SK-N-SH (cell line): Measurements from ENCODE around the gene HM13. TPM values are rescaled to one million over a fixed set of nuclear protein-coding genes. Genes with fewer than 3 reads are reported as not detected.
A peak's percentile ranks its signal among the peaks of the same experiment; 100 is the strongest.

ENCODE experiments used
- CTCF ChIA-PET: fragments of 300-600, 350-600 bp; formaldehyde crosslinking; extraction: SDS; loops from one replicate; lab custom pipeline; 2021; lab: Yijun Ruan, JAX
- POLR2A ChIA-PET: fragments of 350-600 bp; sonication (Branson Sonifier 250); formaldehyde crosslinking; extraction: SDS; loops from one replicate; lab custom pipeline; 2020; ENCODE audit warnings: antibody characterized with exemption, inconsistent platforms; lab: Yijun Ruan, JAX
- DNase-seq: peaks from one replicate; pipeline ENCODE4 v3.0.0; 2012
- H2AFZ ChIP-seq: fragments of 200-600 bp; sonication (generic); 2 replicates; pipeline ENCODE4 v1.8.1; 2016; ENCODE audit warnings: antibody characterized with exemption, mild to moderate bottlenecking, low read depth
- H3F3A ChIP-seq: fragments of 200-600 bp; sonication (generic); replicated peaks from 2 replicates; pipeline ENCODE3; 2016; ENCODE audit warnings: antibody characterized with exemption, mild to moderate bottlenecking; ENCODE audit not compliant: insufficient read depth
- H3K27ac ChIP-seq, 2 experiments: fragments of 200-500 bp in 1 of 2; fragments of 200-600 bp in 1 of 2; sonication (Bioruptor generic) in 1 of 2; sonication (generic), shearing (Covaris generic) in 1 of 2; 2 replicates each; pipeline versions ENCODE4 v1.5.1 to v1.6.1; 2014 to 2016; ENCODE audit warnings: low read depth in 2 of 2, inconsistent platforms in 1 of 2, low read length in 1 of 2, mild to moderate bottlenecking in 1 of 2, mixed read lengths in 1 of 2
- H3K27me3 ChIP-seq: fragments of 200-600 bp; sonication (generic), shearing (Covaris generic); 2 replicates; pipeline ENCODE4 v1.6.1; 2016; ENCODE audit warnings: mixed run types; ENCODE audit not compliant: insufficient read depth
- H3K36me3 ChIP-seq, 2 experiments: fragments of 200-500 bp in 1 of 2; fragments of 200-600 bp in 1 of 2; sonication (Bioruptor generic) in 1 of 2; sonication (generic) in 1 of 2; replicated peaks in 1 of 2; 2 replicates each; pipeline versions ENCODE3 to v1.5.1; 2014 to 2016; ENCODE audit warnings: low read length in 1 of 2, mild to moderate bottlenecking in 1 of 2; ENCODE audit not compliant: insufficient read depth in 2 of 2, control insufficient read depth in 1 of 2
- H3K4me1 ChIP-seq, 2 experiments: fragments of 200-500 bp in 1 of 2; fragments of 200-600 bp in 1 of 2; sonication (Bioruptor generic) in 1 of 2; sonication (generic), shearing (Covaris generic) in 1 of 2; 2 replicates each; pipeline versions ENCODE4 v1.5.1 to v1.6.1; 2014 to 2016; ENCODE audit warnings: low read depth in 1 of 2, low read length in 1 of 2, mixed run types in 1 of 2; ENCODE audit not compliant: insufficient read depth in 2 of 2, control insufficient read depth in 1 of 2
- H3K4me2 ChIP-seq: fragments of 200-600 bp; sonication (generic), shearing (Covaris generic); 2 replicates; pipeline ENCODE4 v1.6.1; 2017; ENCODE audit warnings: mixed run types
- H3K4me3 ChIP-seq, 2 experiments: fragments of 200-500 bp in 1 of 2; fragments of 200-600 bp in 1 of 2; sonication (Bioruptor generic) in 1 of 2; sonication (generic), shearing (Covaris generic) in 1 of 2; 2 replicates each; pipeline versions ENCODE4 v1.5.1 to v1.8.1; 2014 to 2016; ENCODE audit warnings: low read depth in 2 of 2, inconsistent platforms in 1 of 2, low read length in 1 of 2, mild to moderate bottlenecking in 1 of 2, mixed read lengths in 1 of 2, moderate library complexity in 1 of 2
- H3K79me2 ChIP-seq: fragments of 200-600 bp; sonication (generic); 2 replicates; pipeline ENCODE4 v1.8.1; 2017; ENCODE audit warnings: mild to moderate bottlenecking; ENCODE audit not compliant: insufficient read depth
- H3K9ac ChIP-seq: fragments of 200-600 bp; sonication (generic); 2 replicates; pipeline ENCODE4 v1.6.1; 2017; ENCODE audit warnings: mixed run types
- H3K9me2 ChIP-seq: fragments of 200-600 bp; sonication (generic); 2 replicates; pipeline ENCODE4 v1.6.1; 2017; ENCODE audit warnings: mixed run types
- H3K9me3 ChIP-seq: fragments of 200-600 bp; sonication (generic); 2 replicates; pipeline ENCODE4 v1.6.1; 2017; ENCODE audit warnings: mixed run types, mild to moderate bottlenecking, moderate library complexity
- H4K20me1 ChIP-seq: fragments of 200-600 bp; sonication (generic); 2 replicates; pipeline ENCODE4 v1.6.1; 2017; ENCODE audit warnings: mild to moderate bottlenecking, mixed run types; ENCODE audit not compliant: insufficient read depth
- CHD2 ChIP-seq: fragments of 150-350 bp; IDR thresholded peaks from 2 replicates; pipeline ENCODE4 v1.6.1; 2018; ENCODE audit warnings: low read length; ENCODE audit not compliant: partially characterized antibody
- CTCF ChIP-seq: fragments of 200-600 bp; sonication (generic); IDR thresholded peaks from 2 replicates; pipeline ENCODE4 v1.6.1; 2017; ENCODE audit warnings: antibody characterized with exemption, mild to moderate bottlenecking, moderate library complexity
- EP300 ChIP-seq, 2 experiments: IDR thresholded peaks; 2 replicates each; pipeline versions ENCODE4 v1.4.0 to v1.6.1; 2012; ENCODE audit warnings: borderline replicate concordance in 1 of 2, low read depth in 1 of 2, low read length in 1 of 2
- FOSL2 ChIP-seq: IDR thresholded peaks from 2 replicates; pipeline ENCODE4 v1.4.0; 2012; ENCODE audit warnings: low read depth, mild to moderate bottlenecking, moderate library complexity, borderline replicate concordance
- FOXJ3 ChIP-seq: sonication (generic); formaldehyde crosslinking; IDR thresholded peaks from 2 replicates; pipeline ENCODE4 v1.5.1; 2020; ENCODE audit warnings: mild to moderate bottlenecking, missing genetic modification reagents
- JUND ChIP-seq: IDR thresholded peaks from 2 replicates; pipeline ENCODE4 v1.4.0; 2012
- MEF2A ChIP-seq: IDR thresholded peaks from 2 replicates; pipeline ENCODE4 v1.4.0; 2012; ENCODE audit warnings: low read depth, borderline replicate concordance
- RXRA ChIP-seq: IDR thresholded peaks from 2 replicates; pipeline ENCODE4 v1.4.0; 2012; ENCODE audit warnings: low read depth, mild to moderate bottlenecking, borderline replicate concordance
- SMC3 ChIP-seq: IDR thresholded peaks from 2 replicates; pipeline ENCODE4 v1.6.1; 2012; ENCODE audit warnings: low read depth, low read length, improper control_type of control experiment
- TAF1 ChIP-seq: IDR thresholded peaks from 2 replicates; pipeline ENCODE4 v1.6.1; 2012; ENCODE audit warnings: low read depth, mild to moderate bottlenecking, low read length, moderate library complexity, borderline replicate concordance
- TCF12 ChIP-seq: IDR thresholded peaks from 2 replicates; pipeline ENCODE4 v1.4.0; 2012
- WGBS: methylation state at CpG from one replicate; pipeline ENCODE4 v1.1.6; 2017; ENCODE audit warnings: low lambda C conversion rate; 5-methylcytosine and 5-hydroxymethylcytosine counted together
- polyA plus RNA-seq, 3 experiments: library from polyadenylated mRNA; depleted of rRNA; stranded (reverse); fragments of >200 nt; gene quantifications; 2 replicates each; pipeline ENCODE4 v1.2.3, GENCODE V29; 2012
- TF ChIP-seq, protein P1 (sequence below): IDR thresholded peaks from 2 replicates; pipeline ENCODE4; 2012
- TF ChIP-seq, protein P2 (sequence below): IDR thresholded peaks from 2 replicates; pipeline ENCODE4 v1.4.0; 2012; ENCODE audit warnings: low read depth, borderline replicate concordance
- TF ChIP-seq, protein P3 (sequence below): IDR thresholded peaks from 2 replicates; pipeline ENCODE4 v1.4.0; 2012; ENCODE audit warnings: low read depth
- TF ChIP-seq, protein P4 (sequence below): fragments of 150-350 bp; IDR thresholded peaks from 2 replicates; pipeline ENCODE4 v1.6.1; 2017; ENCODE audit warnings: antibody characterized with exemption, low read length, low read depth, borderline replicate concordance
- TF ChIP-seq, protein P5 (sequence below): IDR thresholded peaks from 2 replicates; pipeline ENCODE4 v1.4.0; 2012; ENCODE audit warnings: low read depth, borderline replicate concordance
- TF ChIP-seq, protein P6 (sequence below): fragments of 150-350 bp; IDR thresholded peaks from 2 replicates; pipeline ENCODE4 v1.6.1; 2016; ENCODE audit warnings: mild to moderate bottlenecking, low read depth, low read length

The HM13 gene
- polyA plus RNA-seq, 1 of the 3 experiments (the other 2 are of a cell fraction): 160 TPM

- POLR2A ChIA-PET: interaction anchor here (1.0 to 8.9 kb wide), 8 partner anchors 9 to 151 kb away, joined by 3 to 181 read pairs (median 7); partner anchors contain the start of gene ID1
- Histone ChIP-seq H3K79me2 (peaks cover 17% of the 10 kb centered on the region; the same call in 1 of the 2 replicates), H3K27ac (peak overlapping the region; percentile 93 to 97), H3K9me2 (no peaks in the 10 kb centered on the region), H3K36me3 (peaks cover 4 to 5% of the 10 kb centered on the region in 2 experiments), H3K9ac (peak overlapping the region; percentile 93), H3K9me3 (no peaks in the 10 kb centered on the region), H4K20me1 (no peaks in the 10 kb centered on the region), H3K27me3 (no peaks in the 10 kb centered on the region), H3K4me3 (peak overlapping the region; percentile 21 to 52; a peak in 2 of 4 replicates), H3K4me1 (peaks cover 45 to 55% of the 10 kb centered on the region in 2 experiments), H3F3A (peaks cover 58% of the 10 kb centered on the region), H2AFZ (no peak overlapping the region; the same call in 1 of the 2 replicates), H3K4me2 (peak overlapping the region; percentile 71)
- 30% methylated on average over 15 of the region's 17 CpGs for WGBS
- no peak for TF ChIP-seq EP300 (IDR thresholded peaks at IDR 0.05; ENCODE audit: borderline replicate concordance in 1 of 2, low read depth in 1 of 2, low read length in 1 of 2)
- no peak for TF ChIP-seq FOXJ3 (CRISPR knock-in tag)
- TF ChIP-seq, protein P1, sequence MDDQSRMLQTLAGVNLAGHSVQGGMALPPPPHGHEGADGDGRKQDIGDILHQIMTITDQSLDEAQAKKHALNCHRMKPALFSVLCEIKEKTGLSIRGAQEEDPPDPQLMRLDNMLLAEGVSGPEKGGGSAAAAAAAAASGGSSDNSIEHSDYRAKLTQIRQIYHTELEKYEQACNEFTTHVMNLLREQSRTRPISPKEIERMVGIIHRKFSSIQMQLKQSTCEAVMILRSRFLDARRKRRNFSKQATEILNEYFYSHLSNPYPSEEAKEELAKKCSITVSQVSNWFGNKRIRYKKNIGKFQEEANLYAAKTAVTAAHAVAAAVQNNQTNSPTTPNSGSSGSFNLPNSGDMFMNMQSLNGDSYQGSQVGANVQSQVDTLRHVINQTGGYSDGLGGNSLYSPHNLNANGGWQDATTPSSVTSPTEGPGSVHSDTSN: no peak
- TF ChIP-seq, protein P2, sequence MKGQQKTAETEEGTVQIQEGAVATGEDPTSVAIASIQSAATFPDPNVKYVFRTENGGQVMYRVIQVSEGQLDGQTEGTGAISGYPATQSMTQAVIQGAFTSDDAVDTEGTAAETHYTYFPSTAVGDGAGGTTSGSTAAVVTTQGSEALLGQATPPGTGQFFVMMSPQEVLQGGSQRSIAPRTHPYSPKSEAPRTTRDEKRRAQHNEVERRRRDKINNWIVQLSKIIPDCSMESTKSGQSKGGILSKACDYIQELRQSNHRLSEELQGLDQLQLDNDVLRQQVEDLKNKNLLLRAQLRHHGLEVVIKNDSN: no peak
- TF ChIP-seq SMC3: no peak
- no peak for TF ChIP-seq CHD2
- TF ChIP-seq, protein P3, sequence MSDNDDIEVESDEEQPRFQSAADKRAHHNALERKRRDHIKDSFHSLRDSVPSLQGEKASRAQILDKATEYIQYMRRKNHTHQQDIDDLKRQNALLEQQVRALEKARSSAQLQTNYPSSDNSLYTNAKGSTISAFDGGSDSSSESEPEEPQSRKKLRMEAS: no peak
- TF ChIP-seq, protein P4, sequence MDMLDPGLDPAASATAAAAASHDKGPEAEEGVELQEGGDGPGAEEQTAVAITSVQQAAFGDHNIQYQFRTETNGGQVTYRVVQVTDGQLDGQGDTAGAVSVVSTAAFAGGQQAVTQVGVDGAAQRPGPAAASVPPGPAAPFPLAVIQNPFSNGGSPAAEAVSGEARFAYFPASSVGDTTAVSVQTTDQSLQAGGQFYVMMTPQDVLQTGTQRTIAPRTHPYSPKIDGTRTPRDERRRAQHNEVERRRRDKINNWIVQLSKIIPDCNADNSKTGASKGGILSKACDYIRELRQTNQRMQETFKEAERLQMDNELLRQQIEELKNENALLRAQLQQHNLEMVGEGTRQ: no peak
- no peak for TF ChIP-seq JUND
- TF ChIP-seq, protein P5, sequence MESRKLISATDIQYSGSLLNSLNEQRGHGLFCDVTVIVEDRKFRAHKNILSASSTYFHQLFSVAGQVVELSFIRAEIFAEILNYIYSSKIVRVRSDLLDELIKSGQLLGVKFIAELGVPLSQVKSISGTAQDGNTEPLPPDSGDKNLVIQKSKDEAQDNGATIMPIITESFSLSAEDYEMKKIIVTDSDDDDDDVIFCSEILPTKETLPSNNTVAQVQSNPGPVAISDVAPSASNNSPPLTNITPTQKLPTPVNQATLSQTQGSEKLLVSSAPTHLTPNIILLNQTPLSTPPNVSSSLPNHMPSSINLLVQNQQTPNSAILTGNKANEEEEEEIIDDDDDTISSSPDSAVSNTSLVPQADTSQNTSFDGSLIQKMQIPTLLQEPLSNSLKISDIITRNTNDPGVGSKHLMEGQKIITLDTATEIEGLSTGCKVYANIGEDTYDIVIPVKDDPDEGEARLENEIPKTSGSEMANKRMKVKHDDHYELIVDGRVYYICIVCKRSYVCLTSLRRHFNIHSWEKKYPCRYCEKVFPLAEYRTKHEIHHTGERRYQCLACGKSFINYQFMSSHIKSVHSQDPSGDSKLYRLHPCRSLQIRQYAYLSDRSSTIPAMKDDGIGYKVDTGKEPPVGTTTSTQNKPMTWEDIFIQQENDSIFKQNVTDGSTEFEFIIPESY: no peak
- no peak for TF ChIP-seq TAF1
- no peak for TF ChIP-seq FOSL2
- TF ChIP-seq, protein P6, sequence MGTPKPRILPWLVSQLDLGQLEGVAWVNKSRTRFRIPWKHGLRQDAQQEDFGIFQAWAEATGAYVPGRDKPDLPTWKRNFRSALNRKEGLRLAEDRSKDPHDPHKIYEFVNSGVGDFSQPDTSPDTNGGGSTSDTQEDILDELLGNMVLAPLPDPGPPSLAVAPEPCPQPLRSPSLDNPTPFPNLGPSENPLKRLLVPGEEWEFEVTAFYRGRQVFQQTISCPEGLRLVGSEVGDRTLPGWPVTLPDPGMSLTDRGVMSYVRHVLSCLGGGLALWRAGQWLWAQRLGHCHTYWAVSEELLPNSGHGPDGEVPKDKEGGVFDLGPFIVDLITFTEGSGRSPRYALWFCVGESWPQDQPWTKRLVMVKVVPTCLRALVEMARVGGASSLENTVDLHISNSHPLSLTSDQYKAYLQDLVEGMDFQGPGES: no peak
- no peak for TF ChIP-seq TCF12
- no peak for TF ChIP-seq RXRA
- TF ChIP-seq MEF2A: no peak
- TF ChIP-seq CTCF: no peak; the same call in 1 of the 2 replicates
- CTCF ChIA-PET: interaction anchor here (0.8 to 31.0 kb wide), 5 partner anchors 14 to 152 kb away, joined by 3 to 1802 read pairs (median 11); partner anchors contain the start of gene ID1
- no peak for DNase-seq
These were observed 57.9 kb downstream of the HM13 start for GRCh38 chr20:31572042-31572700.
